Adrenal gland (tissue), 12 donors: Measurements from ENCODE around the gene IGFBP5. TPM values are rescaled to one million over a fixed set of nuclear protein-coding genes. Genes with fewer than 3 reads are reported as not detected.
A peak's percentile ranks its signal among the peaks of the same experiment; 100 is the strongest.

Experiments used
- DNase-seq, 7 donors: peaks; one replicate each; pipeline ENCODE4 v3.0.0-alpha.2; 2019 to 2020
- H3K27ac ChIP-seq, 5 donors: fragments of 200-600 bp; sonication (generic) in 4 of 5; 1 replicate in 3 of 5; 2 replicates in 2 of 5; pipeline versions ENCODE4 v1.5.1 to v1.8.0; 2016 to 2020; ENCODE audit warnings: mild to moderate bottlenecking in 1 of 5
- H3K27me3 ChIP-seq: fragments of 200-600 bp; 2 replicates; pipeline ENCODE4 v1.8.0; 2021
- H3K36me3 ChIP-seq, 2 donors: fragments of 200-600 bp; replicated peaks in 1 of 2; 1 replicate in 1 of 2; 2 replicates in 1 of 2; pipeline versions ENCODE4 v1.5.1 to v1.8.0; 2018 to 2022
- H3K4me1 ChIP-seq, 2 donors: fragments of 200-600 bp; replicated peaks in 1 of 2; 1 replicate in 1 of 2; 2 replicates in 1 of 2; pipeline versions ENCODE4 v1.5.1 to v1.8.0; 2018 to 2021
- H3K4me3 ChIP-seq, 4 donors: fragments of 200-600 bp; sonication (generic) in 3 of 4; one replicate each; pipeline ENCODE4 v1.5.1; 2016 to 2018
- H3K9me3 ChIP-seq, 3 donors: fragments of 200-600 bp; sonication (generic) in 1 of 3; replicated peaks in 1 of 3; 1 replicate in 2 of 3; 2 replicates in 1 of 3; pipeline versions ENCODE4 v1.5.1 to v1.8.0; 2016 to 2021
- CTCF ChIP-seq, 6 experiments: fragments of 450-650 bp in 4 of 6; fragments of 200-600 bp in 2 of 6; sonication (generic) in 1 of 6; IDR thresholded peaks; 1 replicate in 5 of 6; 2 replicates in 1 of 6; pipeline versions ENCODE4 v1.5.1 to v1.8.0; 2016 to 2021; ENCODE audit warnings: antibody characterized with exemption in 6 of 6, mild to moderate bottlenecking in 2 of 6, moderate library complexity in 1 of 6
- POLR2A ChIP-seq, 2 donors: fragments of 450-650 bp; IDR thresholded peaks; one replicate each; pipeline ENCODE4 v1.6.1; 2017; ENCODE audit warnings: antibody characterized with exemption in 2 of 2, mild to moderate bottlenecking in 2 of 2, moderate library complexity in 1 of 2
- WGBS, 4 donors: extraction: QIAGEN DNeasy Blood & Tissue Kit in 2 of 4; methylation state at CpG; one replicate each; pipeline versions ENCODE4 v1.1.5 to v1.1.7; 2013 to 2017; 5-methylcytosine and 5-hydroxymethylcytosine counted together
- intact Hi-C, 2 donors: fragments of 100-400 bp; cut with DNase I; formaldehyde crosslinking; loops; one replicate each; pipeline versions ENCODE4 v1.14.1 to v1.15.0; 2022 to 2023
- polyA plus RNA-seq, 3 donors: library from polyadenylated mRNA; stranded (reverse); fragments of 200-250 nt in 2 of 3; fragments of 350-450 nt in 1 of 3; fragmentation: Illumina TruSeq in 1 of 3; extraction: RNeasy Lipid Tissue Mini Kit (QIAGEN cat#74804) in 1 of 3; gene quantifications; one replicate each; pipeline ENCODE4 v1.2.3, GENCODE V29; 2013 to 2014
- total RNA-seq, 9 donors: library from RNA; depleted of rRNA in 4 of 9; stranded (reverse); fragments of >200 nt in 4 of 9; fragments of 120-200 nt in 1 of 9; fragmentation: NEBNext Ultra II Directional in 1 of 9; extraction: Animal tissue kit (Norgen Biotek cat#: 25700) in 1 of 9; gene quantifications; one replicate each; pipeline versions ENCODE4 v1.1.0 to v1.2.4, GENCODE V29; 2013 to 2023
- donor health status: healthy with polysubstance abuse.
- donor health status: Bipolar disorder and iron deficiency.
- donor health status: DM: yes; HTN: yes; CAD: no.
- donor health status: DM: no; HTN: no; CAD: no.
- donor health status: DM: no; HTN: no; CAD: no.
- donor health status: DM: yes; HTN: yes; CAD: no.

The IGFBP5 gene
- total and polyA plus RNA-seq, 12 donors, result 92.5 to 2,550 (median 609) TPM

- WGBS, 4 donors, result 35 to 45% (median 40%) methylated on average over 2 of the region's 2 CpGs
- Histone ChIP-seq H3K27ac (peak overlapping the region in 3 of 5 donors; percentile 11 to 69 (median 67)), H3K36me3 (peaks cover 0 to 24% of the 10 kb centered on the region in 2 donors), H3K27me3 (no peaks in the 10 kb centered on the region), H3K9me3 (no peaks in the 10 kb centered on the region), H3K4me3 (no peak overlapping the region), H3K4me1 (peaks cover 0 to 30% of the 10 kb centered on the region in 2 donors)
- TF ChIP-seq CTCF (IDR thresholded peaks at IDR 0.05), result no peak
- TF ChIP-seq POLR2A (IDR thresholded peaks at IDR 0.05), result no peak
- DNase-seq, result no peak
- intact Hi-C loops, result loop anchor here (10.0 kb wide), 2 partner anchors 833 to 1073 kb away; no protein-coding TSS in a partner anchor
These were observed 13.7 kb downstream of the IGFBP5 start for GRCh38 chr2:216681683-216682082.

GRCh38 chr2:216680951-216681629 is 14.3 kb downstream of the IGFBP5 start:
- peaks cover 0 to 26% of the 10 kb centered on the region in 2 donors for H3K36me3 ChIP-seq
- no peak for DNase-seq
- no peaks in the 10 kb centered on the region for H3K27me3 ChIP-seq
- H3K4me1 ChIP-seq, result peaks cover 0 to 30% of the 10 kb centered on the region in 2 donors
- H3K4me3 ChIP-seq, result no peak overlapping the region
- no peak for TF ChIP-seq CTCF (IDR thresholded peaks at IDR 0.05)
- no peak for TF ChIP-seq POLR2A (IDR thresholded peaks at IDR 0.05)
- H3K9me3 ChIP-seq, result no peaks in the 10 kb centered on the region
- intact Hi-C loops, result loop anchor here (10.0 kb wide), 2 partner anchors 834 to 1074 kb away; no protein-coding TSS in a partner anchor
- peak overlapping the region in 2 of 5 donors; percentile 13 to 72 for H3K27ac ChIP-seq
- 83 to 92% (median 85%) methylated on average over 10 of the region's 10 CpGs for WGBS, 4 donors

GRCh38 chr2:216679658-216680024 is 15.7 kb downstream of the IGFBP5 start:
- Histone ChIP-seq H3K4me3 (no peak overlapping the region), H3K36me3 (peaks cover 0 to 36% of the 10 kb centered on the region in 2 donors), H3K9me3 (no peaks in the 10 kb centered on the region), H3K4me1 (peaks cover 0 to 22% of the 10 kb centered on the region in 2 donors), H3K27ac (peak overlapping the region in 2 of 5 donors; percentile 34 to 72), H3K27me3 (no peaks in the 10 kb centered on the region)
- 65 to 88% (median 76%) methylated on average over 5 to 14 of the region's 14 CpGs for WGBS, 4 donors
- DNase-seq, result no peak
- TF ChIP-seq CTCF (IDR thresholded peaks at IDR 0.05) (no peak), POLR2A (IDR thresholded peaks at IDR 0.05) (no peak)
- intact Hi-C loops, result loop anchor here (10.0 kb wide), 2 partner anchors 835 to 1075 kb away; no protein-coding TSS in a partner anchor

GRCh38 chr2:216678813-216679657 is 16.3 kb downstream of the IGFBP5 start:
- no peaks in the 10 kb centered on the region for H3K9me3 ChIP-seq
- intact Hi-C loops, result no loop called here
- peaks cover 0 to 36% of the 10 kb centered on the region in 2 donors for H3K36me3 ChIP-seq
- peak overlapping the region in 2 of 5 donors; percentile 34 to 72 for H3K27ac ChIP-seq
- no peaks in the 10 kb centered on the region for H3K27me3 ChIP-seq
- TF ChIP-seq POLR2A (IDR thresholded peaks at IDR 0.05) (no peak), CTCF (IDR thresholded peaks at IDR 0.05) (no peak)
- WGBS, 4 donors, result 75 to 84% (median 83%) methylated on average over 19 to 21 of the region's 21 CpGs
- H3K4me3 ChIP-seq, result no peak overlapping the region
- no peak for DNase-seq
- H3K4me1 ChIP-seq, result peaks cover 0 to 16% of the 10 kb centered on the region in 2 donors
